ENCODE measurements around the gene C14orf93.

GRCh38 chr14:23052671-23053070 is 42.7 kb upstream of the C14orf93 start:
- no peak for TF ChIP-seq CTCF (IDR thresholded peaks at IDR 0.05; ENCODE audit: poor library complexity, severe bottlenecking)
- no peak for TF ChIP-seq EP300 (conservative IDR thresholded peaks at IDR 0.05; ENCODE audit: poor library complexity, severe bottlenecking)
- no peak for TF ChIP-seq POLR2AphosphoS5 (IDR thresholded peaks at IDR 0.05)
- TF ChIP-seq EZH2 (IDR thresholded peaks at IDR 0.05; ENCODE audit: borderline replicate concordance, insufficient read depth, low read length, poor library complexity, severe bottlenecking) = no peak
- no peak for TF ChIP-seq SMC3 (conservative IDR thresholded peaks at IDR 0.05; ENCODE audit: poor library complexity)
- no peak for TF ChIP-seq RAD21 (conservative IDR thresholded peaks at IDR 0.05)
- no peak for TF ChIP-seq TAF1 (IDR thresholded peaks at IDR 0.05; ENCODE audit: low read depth)
- no peak for TF ChIP-seq REST (IDR thresholded peaks at IDR 0.05; ENCODE audit: borderline replicate concordance)
- TF ChIP-seq MXI1 (conservative IDR thresholded peaks at IDR 0.05; ENCODE audit: poor library complexity, severe bottlenecking) = no peak

Data from neural cell (in vitro differentiated cells).